GM12878 (cell line): ENCODE results near the gene NKD1.

ENCODE experiments used
- CEBPB ChIP-seq, 2 experiments: fragments of 150-350 bp in 1 of 2; IDR thresholded peaks; 2 replicates each; pipeline ENCODE4 v1.6.1; 2012 to 2014; ENCODE audit warnings: low read depth in 2 of 2, low read length in 2 of 2, borderline replicate concordance in 1 of 2, inconsistent platforms in 1 of 2
- CHD2 ChIP-seq: IDR thresholded peaks from 2 replicates; pipeline ENCODE4 v1.6.1; 2011; ENCODE audit warnings: low read depth, low read length, improper control_type of control experiment, borderline replicate concordance
- GABPA ChIP-seq: IDR thresholded peaks from 2 replicates; pipeline ENCODE4 v1.6.1; 2014; ENCODE audit warnings: antibody characterized with exemption, low read depth, mild to moderate bottlenecking, inconsistent platforms
- IKZF1 ChIP-seq: fragments of 450-650 bp; conservative IDR thresholded peaks from 2 replicates; pipeline ENCODE4 v1.6.1; 2017; ENCODE audit warnings: antibody characterized with exemption, mild to moderate bottlenecking
- NR2C2 ChIP-seq: IDR thresholded peaks from 2 replicates; pipeline ENCODE4 v1.6.1; 2011; ENCODE audit warnings: borderline replicate concordance, low read depth; ENCODE audit not compliant: control insufficient read depth, insufficient read length
- POLR2A ChIP-seq: IDR thresholded peaks from 2 replicates; pipeline ENCODE4 v1.6.1; 2011; ENCODE audit warnings: low read depth, mild to moderate bottlenecking, low read length
- POLR2AphosphoS5 ChIP-seq: IDR thresholded peaks from 2 replicates; pipeline ENCODE4 v1.6.1; 2011; ENCODE audit warnings: mild to moderate bottlenecking, low read length, inconsistent platforms
- RCOR1 ChIP-seq: conservative IDR thresholded peaks from 2 replicates; pipeline ENCODE4 v1.6.1; 2012; ENCODE audit warnings: low read depth, low read length, improper control_type of control experiment
- TAF1 ChIP-seq: IDR thresholded peaks from 2 replicates; pipeline ENCODE4 v1.6.1; 2011; ENCODE audit warnings: mild to moderate bottlenecking, low read depth, low read length, borderline replicate concordance
- TCF12 ChIP-seq: IDR thresholded peaks from 2 replicates; pipeline ENCODE4 v1.6.1; 2011; ENCODE audit warnings: low read depth, mild to moderate bottlenecking, low read length
- ZNF274 ChIP-seq: IDR thresholded peaks from one replicate; pipeline ENCODE4 v1.8.0; 2011; ENCODE audit not compliant: insufficient read length, insufficient read depth
- TF ChIP-seq, protein P1 (sequence below), 3 experiments: IDR thresholded peaks in 2 of 3; conservative IDR thresholded peaks in 1 of 3; 2 replicates each; pipeline ENCODE4 v1.5.1; 2011; ENCODE audit warnings: low read depth in 3 of 3, low read length in 3 of 3, mild to moderate bottlenecking in 3 of 3, control low read depth in 2 of 3, moderate library complexity in 2 of 3, inconsistent platforms in 1 of 3, mixed read lengths in 1 of 3; ENCODE audit not compliant: control insufficient read depth in 2 of 3, insufficient read depth in 1 of 3; ENCODE audit errors: extremely low read depth in 1 of 3
- TF ChIP-seq, protein P2 (sequence below): IDR thresholded peaks from 2 replicates; pipeline ENCODE4 v1.6.1; 2012; ENCODE audit warnings: low read depth, low read length, improper control_type of control experiment
- TF ChIP-seq, protein P3 (sequence below): fragments of 150-350 bp; IDR thresholded peaks from 2 replicates; pipeline ENCODE4 v1.6.1; 2014; ENCODE audit warnings: mild to moderate bottlenecking, low read depth, low read length

DNA sequence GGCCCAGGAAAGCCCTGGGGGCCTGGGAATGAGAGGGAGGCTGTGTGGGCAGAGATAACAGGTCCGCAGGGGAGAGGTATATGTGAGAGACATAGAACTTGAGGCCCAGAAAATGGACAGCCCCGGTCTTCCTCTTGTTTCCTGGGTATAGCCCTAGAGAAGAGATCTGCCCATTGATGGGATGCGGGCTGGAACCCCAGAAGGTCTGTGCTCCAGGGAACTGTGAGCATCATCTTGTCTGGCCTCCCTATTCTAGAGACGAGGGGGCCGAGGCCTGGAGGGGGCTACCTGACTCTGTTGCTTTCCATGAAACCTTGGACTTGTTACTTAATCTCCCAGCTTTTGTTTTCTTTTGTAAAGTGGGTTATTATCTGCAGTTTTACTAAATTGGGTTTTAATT lies 53.9 kb downstream of the NKD1 start:
- TF ChIP-seq IKZF1, result no peak
- TF ChIP-seq GABPA, result no peak
- no peak for TF ChIP-seq NR2C2
- TF ChIP-seq, protein P1, sequence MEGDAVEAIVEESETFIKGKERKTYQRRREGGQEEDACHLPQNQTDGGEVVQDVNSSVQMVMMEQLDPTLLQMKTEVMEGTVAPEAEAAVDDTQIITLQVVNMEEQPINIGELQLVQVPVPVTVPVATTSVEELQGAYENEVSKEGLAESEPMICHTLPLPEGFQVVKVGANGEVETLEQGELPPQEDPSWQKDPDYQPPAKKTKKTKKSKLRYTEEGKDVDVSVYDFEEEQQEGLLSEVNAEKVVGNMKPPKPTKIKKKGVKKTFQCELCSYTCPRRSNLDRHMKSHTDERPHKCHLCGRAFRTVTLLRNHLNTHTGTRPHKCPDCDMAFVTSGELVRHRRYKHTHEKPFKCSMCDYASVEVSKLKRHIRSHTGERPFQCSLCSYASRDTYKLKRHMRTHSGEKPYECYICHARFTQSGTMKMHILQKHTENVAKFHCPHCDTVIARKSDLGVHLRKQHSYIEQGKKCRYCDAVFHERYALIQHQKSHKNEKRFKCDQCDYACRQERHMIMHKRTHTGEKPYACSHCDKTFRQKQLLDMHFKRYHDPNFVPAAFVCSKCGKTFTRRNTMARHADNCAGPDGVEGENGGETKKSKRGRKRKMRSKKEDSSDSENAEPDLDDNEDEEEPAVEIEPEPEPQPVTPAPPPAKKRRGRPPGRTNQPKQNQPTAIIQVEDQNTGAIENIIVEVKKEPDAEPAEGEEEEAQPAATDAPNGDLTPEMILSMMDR (IDR thresholded peaks at IDR 0.05 in 2 of 3, conservative IDR thresholded peaks at IDR 0.05 in 1 of 3; ENCODE audit: control insufficient read depth in 2 of 3, extremely low read depth in 1 of 3, insufficient read depth in 1 of 3, low read depth in 3 of 3, low read length in 3 of 3), result no peak
- TF ChIP-seq POLR2A, result no peak
- TF ChIP-seq TAF1, result no peak
- TF ChIP-seq, protein P2, sequence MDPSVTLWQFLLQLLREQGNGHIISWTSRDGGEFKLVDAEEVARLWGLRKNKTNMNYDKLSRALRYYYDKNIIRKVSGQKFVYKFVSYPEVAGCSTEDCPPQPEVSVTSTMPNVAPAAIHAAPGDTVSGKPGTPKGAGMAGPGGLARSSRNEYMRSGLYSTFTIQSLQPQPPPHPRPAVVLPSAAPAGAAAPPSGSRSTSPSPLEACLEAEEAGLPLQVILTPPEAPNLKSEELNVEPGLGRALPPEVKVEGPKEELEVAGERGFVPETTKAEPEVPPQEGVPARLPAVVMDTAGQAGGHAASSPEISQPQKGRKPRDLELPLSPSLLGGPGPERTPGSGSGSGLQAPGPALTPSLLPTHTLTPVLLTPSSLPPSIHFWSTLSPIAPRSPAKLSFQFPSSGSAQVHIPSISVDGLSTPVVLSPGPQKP, result no peak
- no peak for TF ChIP-seq ZNF274
- TF ChIP-seq POLR2AphosphoS5, result no peak
- TF ChIP-seq, protein P3, sequence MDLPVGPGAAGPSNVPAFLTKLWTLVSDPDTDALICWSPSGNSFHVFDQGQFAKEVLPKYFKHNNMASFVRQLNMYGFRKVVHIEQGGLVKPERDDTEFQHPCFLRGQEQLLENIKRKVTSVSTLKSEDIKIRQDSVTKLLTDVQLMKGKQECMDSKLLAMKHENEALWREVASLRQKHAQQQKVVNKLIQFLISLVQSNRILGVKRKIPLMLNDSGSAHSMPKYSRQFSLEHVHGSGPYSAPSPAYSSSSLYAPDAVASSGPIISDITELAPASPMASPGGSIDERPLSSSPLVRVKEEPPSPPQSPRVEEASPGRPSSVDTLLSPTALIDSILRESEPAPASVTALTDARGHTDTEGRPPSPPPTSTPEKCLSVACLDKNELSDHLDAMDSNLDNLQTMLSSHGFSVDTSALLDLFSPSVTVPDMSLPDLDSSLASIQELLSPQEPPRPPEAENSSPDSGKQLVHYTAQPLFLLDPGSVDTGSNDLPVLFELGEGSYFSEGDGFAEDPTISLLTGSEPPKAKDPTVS, result no peak
- TF ChIP-seq CHD2, result no peak
- TF ChIP-seq TCF12, result no peak
- TF ChIP-seq RCOR1, result no peak
- no peak for TF ChIP-seq CEBPB (IDR thresholded peaks at IDR 0.05; ENCODE audit: borderline replicate concordance in 1 of 2, low read depth in 2 of 2, low read length in 2 of 2)
